Endothelial cell (in vitro differentiated cells): Measurements from ENCODE around the gene PAM16. TPM values are rescaled to one million over a fixed set of nuclear protein-coding genes. Genes with fewer than 3 reads are reported as not detected.
A peak's percentile ranks its signal among the peaks of the same experiment; 100 is the strongest.

Experiments
- DNase-seq: peaks from one replicate; pipeline ENCODE4 v3.0.0; 2021; ENCODE audit warnings: low spot score
- H3K27ac Mint-ChIP-seq: one replicate; pipeline ENCODE4 v1.8.0; 2021; ENCODE audit warnings: mixed read lengths, inconsistent platforms; ENCODE audit not compliant: unreplicated experiment
- H3K27me3 Mint-ChIP-seq: one replicate; pipeline ENCODE4 v1.8.0; 2021; ENCODE audit warnings: mild to moderate bottlenecking, moderate library complexity, mixed read lengths, inconsistent platforms; ENCODE audit not compliant: unreplicated experiment
- H3K36me3 Mint-ChIP-seq: one replicate; pipeline ENCODE4 v1.8.0; 2021; ENCODE audit warnings: mild to moderate bottlenecking, low read depth, mixed read lengths, inconsistent platforms; ENCODE audit not compliant: unreplicated experiment
- H3K4me1 Mint-ChIP-seq: one replicate; pipeline ENCODE4 v1.8.0; 2021; ENCODE audit warnings: mild to moderate bottlenecking, mixed read lengths, inconsistent platforms; ENCODE audit not compliant: unreplicated experiment
- H3K4me3 Mint-ChIP-seq: one replicate; pipeline ENCODE4 v1.8.0; 2021; ENCODE audit warnings: mild to moderate bottlenecking, mixed read lengths, inconsistent platforms; ENCODE audit not compliant: unreplicated experiment
- H3K9me3 Mint-ChIP-seq: one replicate; pipeline ENCODE4 v1.8.0; 2021; ENCODE audit warnings: mixed read lengths, inconsistent platforms; ENCODE audit not compliant: unreplicated experiment
- total RNA-seq: library from RNA; stranded (reverse); fragmentation: NEBNext Ultra II Directional; extraction: Animal tissue kit (Norgen Biotek cat#: 25700); gene quantifications from one replicate; pipeline ENCODE4 v1.2.1, GENCODE V29; 2021; ENCODE audit not compliant: unreplicated experiment
- TF ChIP-seq, protein P1 (sequence below): fragments of 200-600 bp; sonication (generic); IDR thresholded peaks from one replicate; pipeline ENCODE4 v1.5.0; 2021; ENCODE audit warnings: antibody characterized with exemption; ENCODE audit not compliant: unreplicated experiment

Gene PAM16
- total RNA-seq, 1 donor from 2014 or later = 29.5 TPM

DNA sequence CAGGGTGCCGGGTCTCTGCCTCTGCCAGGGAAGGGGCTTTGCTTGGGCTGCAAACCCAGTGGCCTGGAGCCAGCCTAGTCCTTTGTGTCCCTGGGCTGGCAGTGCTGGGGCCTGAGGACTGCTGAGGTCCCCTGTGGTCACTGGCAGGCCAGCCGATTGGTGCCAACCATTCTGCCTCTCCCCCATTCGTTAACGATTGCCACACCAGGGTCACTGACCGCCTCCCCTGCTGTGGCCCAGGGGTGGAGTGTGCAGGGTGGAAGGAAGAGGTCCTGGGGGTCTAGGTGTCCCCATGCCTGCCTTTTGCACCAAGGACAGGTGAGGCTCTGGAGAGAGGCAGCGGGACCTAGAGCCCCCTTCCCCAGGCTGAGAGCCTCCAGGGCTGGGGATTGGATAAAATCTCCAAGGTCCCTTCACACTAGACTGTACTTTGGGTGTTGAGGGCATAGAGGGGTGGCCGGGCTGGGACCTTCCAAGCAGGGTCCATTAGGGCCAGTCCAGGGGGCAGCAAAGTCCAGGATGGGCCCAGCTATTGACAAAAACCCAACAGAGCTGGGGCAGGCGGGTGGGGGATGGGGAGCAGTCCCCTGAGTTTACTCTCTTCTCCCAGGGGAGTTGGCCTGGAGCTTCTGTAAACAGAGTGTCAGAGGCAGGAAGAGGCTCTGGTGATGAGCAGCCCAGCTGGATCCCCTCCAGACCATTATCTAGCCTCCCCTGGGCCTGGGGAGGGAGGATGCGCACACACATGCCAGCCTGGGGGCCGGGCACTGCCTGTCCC lies 21.6 kb upstream of the PAM16 start:
- Mint-ChIP-seq H3K36me3 (no peaks in the 10 kb centered on the region), H3K4me1 (peaks cover 9% of the 10 kb centered on the region), H3K27ac (no peak overlapping the region), H3K27me3 (peaks cover 1% of the 10 kb centered on the region), H3K4me3 (no peak overlapping the region), H3K9me3 (no peaks in the 10 kb centered on the region)
- DNase-seq = no peak
- TF ChIP-seq, protein P1, sequence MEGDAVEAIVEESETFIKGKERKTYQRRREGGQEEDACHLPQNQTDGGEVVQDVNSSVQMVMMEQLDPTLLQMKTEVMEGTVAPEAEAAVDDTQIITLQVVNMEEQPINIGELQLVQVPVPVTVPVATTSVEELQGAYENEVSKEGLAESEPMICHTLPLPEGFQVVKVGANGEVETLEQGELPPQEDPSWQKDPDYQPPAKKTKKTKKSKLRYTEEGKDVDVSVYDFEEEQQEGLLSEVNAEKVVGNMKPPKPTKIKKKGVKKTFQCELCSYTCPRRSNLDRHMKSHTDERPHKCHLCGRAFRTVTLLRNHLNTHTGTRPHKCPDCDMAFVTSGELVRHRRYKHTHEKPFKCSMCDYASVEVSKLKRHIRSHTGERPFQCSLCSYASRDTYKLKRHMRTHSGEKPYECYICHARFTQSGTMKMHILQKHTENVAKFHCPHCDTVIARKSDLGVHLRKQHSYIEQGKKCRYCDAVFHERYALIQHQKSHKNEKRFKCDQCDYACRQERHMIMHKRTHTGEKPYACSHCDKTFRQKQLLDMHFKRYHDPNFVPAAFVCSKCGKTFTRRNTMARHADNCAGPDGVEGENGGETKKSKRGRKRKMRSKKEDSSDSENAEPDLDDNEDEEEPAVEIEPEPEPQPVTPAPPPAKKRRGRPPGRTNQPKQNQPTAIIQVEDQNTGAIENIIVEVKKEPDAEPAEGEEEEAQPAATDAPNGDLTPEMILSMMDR = no peak

DNA sequence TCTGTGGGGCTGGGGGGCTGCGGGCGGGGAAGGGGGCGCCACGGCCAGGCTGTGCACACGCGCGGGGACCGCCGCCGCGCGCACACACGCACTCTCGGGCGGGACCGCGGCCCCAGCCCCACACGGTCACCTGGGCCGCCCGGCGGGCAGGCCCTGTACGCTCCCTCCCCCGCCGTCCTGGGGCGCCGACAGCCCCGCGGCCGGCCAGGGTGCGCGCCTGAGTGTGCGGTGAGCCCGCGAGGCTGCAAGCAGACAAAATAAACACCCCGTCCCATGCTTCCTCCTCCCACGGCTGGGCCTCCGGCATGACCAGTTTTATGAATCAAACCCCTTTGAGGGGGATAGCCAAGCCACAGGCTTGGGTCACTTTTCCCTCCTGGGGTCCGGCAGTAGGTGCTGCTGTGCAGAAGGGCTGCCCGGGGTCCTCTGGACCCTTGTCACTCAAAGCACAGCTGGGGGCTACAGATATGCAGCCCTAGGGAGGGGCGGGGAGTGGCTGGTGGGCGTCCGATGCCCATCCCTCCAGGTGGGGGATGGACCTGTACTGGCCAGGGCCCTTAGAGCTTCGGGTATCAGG lies 21.0 kb upstream of the PAM16 start:
- Mint-ChIP-seq H3K27me3 (peaks cover 3% of the 10 kb centered on the region), H3K36me3 (no peaks in the 10 kb centered on the region), H3K27ac (no peak overlapping the region), H3K4me3 (peak overlapping the region; percentile 79), H3K4me1 (peaks cover 8% of the 10 kb centered on the region), H3K9me3 (no peaks in the 10 kb centered on the region)
- TF ChIP-seq, protein P1 = no peak
- DNase-seq = peak; percentile 43

DNA sequence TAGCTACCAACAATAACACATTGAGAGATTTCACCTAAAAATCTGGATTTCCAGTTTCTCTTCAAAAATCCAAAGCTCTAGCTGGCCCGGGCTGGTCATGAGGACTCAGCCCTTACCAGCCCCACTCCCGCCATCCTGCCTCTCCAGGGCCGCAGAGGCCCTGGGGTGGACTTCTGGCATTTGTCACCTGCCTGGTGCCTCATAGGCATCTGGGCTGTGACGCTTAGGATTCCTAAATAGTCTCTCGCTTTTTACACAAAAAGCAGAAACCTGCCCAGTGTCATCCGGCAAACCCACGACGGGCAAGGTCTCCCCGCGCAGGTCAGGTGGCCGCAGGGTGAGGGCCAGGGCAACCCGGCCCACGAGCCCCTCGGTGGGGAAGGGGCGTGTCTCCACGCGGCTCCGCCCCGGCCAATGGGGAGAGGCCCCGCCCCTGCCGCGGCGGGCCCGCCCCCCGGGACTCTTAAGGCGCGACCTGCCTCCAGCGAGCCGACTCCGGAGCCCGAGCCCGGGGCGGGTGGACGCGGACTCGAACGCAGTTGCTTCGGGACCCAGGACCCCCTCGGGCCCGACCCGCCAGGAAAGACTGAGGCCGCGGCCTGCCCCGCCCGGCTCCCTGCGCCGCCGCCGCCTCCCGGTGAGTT lies 20.4 kb upstream of the PAM16 start, which contains the start of gene VASN:
Gene VASN, plus strand, starts transcription at position 492 of the 644 bp plus-strand sequence. CDS start 9,030 bp downstream, outside the sequence.
- peak; percentile 84 for DNase-seq
- peak within 1 kb of the TSS; percentile 79 for H3K4me3 Mint-ChIP-seq
- H3K27ac Mint-ChIP-seq = no peak within 1 kb of the TSS
- peaks cover 8% of the 10 kb centered on the region for H3K4me1 Mint-ChIP-seq
- no peaks in the 10 kb centered on the region for H3K9me3 Mint-ChIP-seq
- no peaks in the 10 kb centered on the region for H3K36me3 Mint-ChIP-seq
- TF ChIP-seq, protein P1 = no peak
- H3K27me3 Mint-ChIP-seq = peaks cover 3% of the 10 kb centered on the region

DNA sequence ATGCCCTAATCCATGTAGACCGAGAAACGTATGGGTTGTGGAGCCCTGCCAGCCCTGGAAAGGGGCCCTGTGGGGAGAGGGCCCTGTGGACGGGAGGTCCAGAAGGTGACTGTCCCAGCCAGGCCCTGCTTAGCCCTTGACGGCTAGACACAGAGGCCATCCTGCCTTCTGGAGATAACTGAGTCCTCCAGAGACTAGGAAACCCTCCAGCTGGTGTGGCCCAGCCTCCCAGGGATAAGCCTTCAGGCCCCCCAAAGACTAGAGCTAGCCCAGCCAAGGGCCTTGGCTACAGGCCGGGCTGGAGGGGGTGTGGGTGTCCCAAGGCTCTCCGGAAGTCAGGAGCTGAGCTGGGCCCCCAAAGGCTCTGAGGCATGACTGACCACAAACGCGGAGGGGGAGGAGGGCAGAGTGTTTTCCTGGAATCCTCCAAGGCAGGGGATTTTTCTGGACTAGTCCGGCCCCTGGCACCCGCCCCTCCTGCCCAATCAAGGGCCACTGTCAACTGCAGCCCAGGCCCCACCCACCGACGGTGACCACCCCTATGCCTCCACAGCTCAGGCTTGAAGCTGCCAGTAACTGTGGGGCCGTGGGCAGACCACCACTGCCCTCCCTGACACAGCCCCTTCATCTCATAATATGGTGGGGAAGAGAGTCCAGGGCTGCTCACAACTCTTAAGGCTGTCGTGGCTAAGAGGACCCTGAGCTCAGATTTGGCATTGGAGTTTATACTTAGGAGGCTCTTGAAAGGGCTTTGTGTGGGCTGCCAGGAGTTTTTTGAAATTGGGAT lies 19.6 kb upstream of the PAM16 start:
- Mint-ChIP-seq H3K9me3 (no peaks in the 10 kb centered on the region), H3K27me3 (peaks cover 3% of the 10 kb centered on the region), H3K27ac (no peak overlapping the region), H3K4me1 (peaks cover 8% of the 10 kb centered on the region), H3K4me3 (no peak overlapping the region), H3K36me3 (no peaks in the 10 kb centered on the region)
- DNase-seq = no peak
- TF ChIP-seq, protein P1 = no peak
